HepG2 (cell line): ENCODE results near the gene REPIN1. TPM values are rescaled to one million over a fixed set of nuclear protein-coding genes. Genes with fewer than 3 reads are reported as not detected.

Experiments used
- CSRNP2 ChIP-seq: sonication (generic); formaldehyde crosslinking; conservative IDR thresholded peaks from 2 replicates; pipeline ENCODE4 v1.8.0; 2022; ENCODE audit warnings: low read depth, missing genetic modification reagents
- GZF1 ChIP-seq: sonication (generic); formaldehyde crosslinking; IDR thresholded peaks from 2 replicates; pipeline ENCODE4 v1.5.1; 2020; ENCODE audit warnings: mild to moderate bottlenecking, missing genetic modification reagents
- KDM2A ChIP-seq: sonication (generic); formaldehyde crosslinking; IDR thresholded peaks from 2 replicates; pipeline ENCODE4 v1.4.0; 2020; ENCODE audit warnings: low read depth, missing genetic modification reagents, borderline replicate concordance
- MAF1 ChIP-seq: sonication (generic); formaldehyde crosslinking; IDR thresholded peaks from 2 replicates; pipeline ENCODE4 v1.5.0; 2020; ENCODE audit warnings: missing genetic modification reagents, borderline replicate concordance
- MIER3 ChIP-seq: IDR thresholded peaks from 2 replicates; pipeline ENCODE4 v1.6.1; 2016; ENCODE audit warnings: missing compliant biosample characterization, borderline replicate concordance
- NFIC ChIP-seq: IDR thresholded peaks from 2 replicates; pipeline ENCODE4 v1.6.1; 2012; ENCODE audit warnings: mild to moderate bottlenecking, low read length, inconsistent platforms
- NR0B2 ChIP-seq: sonication (generic); formaldehyde crosslinking; IDR thresholded peaks from 2 replicates; pipeline ENCODE4 v1.4.0; 2020; ENCODE audit warnings: mild to moderate bottlenecking, missing genetic modification reagents
- SKIL ChIP-seq: sonication (generic); formaldehyde crosslinking; IDR thresholded peaks from 2 replicates; pipeline ENCODE4 v1.8.0; 2022; ENCODE audit warnings: missing genetic modification reagents, mild to moderate bottlenecking, moderate library complexity, borderline replicate concordance
- TRIM22 ChIP-seq: fragments of 450-650 bp; IDR thresholded peaks from 2 replicates; pipeline ENCODE4 v1.6.1; 2017
- ZBTB14 ChIP-seq: sonication (generic); formaldehyde crosslinking; IDR thresholded peaks from 2 replicates; pipeline ENCODE4 v1.4.0; 2020; ENCODE audit warnings: missing genetic modification reagents
- ZNF160 ChIP-seq: sonication (generic); formaldehyde crosslinking; IDR thresholded peaks from 2 replicates; pipeline ENCODE4 v1.8.0; 2022; ENCODE audit warnings: mild to moderate bottlenecking, inconsistent platforms, missing genetic modification reagents
- ZNF549 ChIP-seq: sonication (generic); formaldehyde crosslinking; IDR thresholded peaks from 2 replicates; pipeline ENCODE4 v1.5.0; 2020; ENCODE audit warnings: missing genetic modification reagents
- ZNF605 ChIP-seq: sonication (generic); formaldehyde crosslinking; IDR thresholded peaks from 2 replicates; pipeline ENCODE4 v1.8.0; 2022; ENCODE audit warnings: mild to moderate bottlenecking, missing genetic modification reagents
- ZNF609 ChIP-seq: sonication (generic); formaldehyde crosslinking; IDR thresholded peaks from 2 replicates; pipeline ENCODE4 v1.4.0; 2020; ENCODE audit warnings: mild to moderate bottlenecking, missing genetic modification reagents, borderline replicate concordance
- ZNF792 ChIP-seq: IDR thresholded peaks from 2 replicates; pipeline ENCODE4 v1.6.1; 2016
- polyA plus RNA-seq, 8 experiments: library from polyadenylated mRNA; depleted of rRNA in 3 of 8; stranded (reverse) in 7 of 8; unstranded in 1 of 8; fragments of >200 nt; fragmentation: Illumina TruSeq in 4 of 8; extraction: Trizol in 4 of 8; gene quantifications; 2 replicates each; pipeline versions ENCODE4 v1.2.1 to v1.2.3, GENCODE V29; 2011 to 2016; ENCODE audit warnings: low read depth in 4 of 8, missing spikeins in 1 of 8, mixed read lengths in 1 of 8; ENCODE audit not compliant: insufficient read depth in 1 of 8
- total RNA-seq, 5 experiments: library from RNA; depleted of rRNA; stranded (reverse); fragments of >200 nt; fragmentation: Illumina TruSeq; extraction: Trizol; gene quantifications; 2 replicates each; pipeline ENCODE4 v1.2.3, GENCODE V29; 2016; ENCODE audit warnings: low read depth in 1 of 5

REPIN1 gene
- total and polyA plus RNA-seq, 2 of the 13 experiments (the other 11 are each of a cell fraction or from before 2014, with no cell fraction given), result 69.9 to 108 TPM

- TF ChIP-seq ZNF160 (CRISPR knock-in tag), result peak; percentile 37; the same call in 1 of the 2 replicates
- peak; percentile 92 for TF ChIP-seq ZNF605 (CRISPR knock-in tag)
- TF ChIP-seq ZBTB14 (CRISPR knock-in tag), result peak; percentile 81
- peak; percentile 78 for TF ChIP-seq KDM2A (CRISPR knock-in tag)
- TF ChIP-seq SKIL (CRISPR knock-in tag), result 0 out of 2 replicates have a peak, but pooled peaks have one; percentile 36
- TF ChIP-seq ZNF792, result peak; percentile 32; the same call in 1 of the 2 replicates
- TF ChIP-seq CSRNP2 (CRISPR knock-in tag), result no peak
- 0 out of 2 replicates have a peak, but pooled peaks have one; percentile 29 for TF ChIP-seq MAF1 (CRISPR knock-in tag)
- TF ChIP-seq NR0B2 (CRISPR knock-in tag), result no peak
- no peak for TF ChIP-seq TRIM22
- TF ChIP-seq GZF1 (CRISPR knock-in tag), result 0 out of 2 replicates have a peak, but pooled peaks have one; percentile 17
- peak; percentile 19; the same call in 1 of the 2 replicates for TF ChIP-seq NFIC
- TF ChIP-seq ZNF549 (CRISPR knock-in tag), result no peak
- peak; percentile 38; the same call in 1 of the 2 replicates for TF ChIP-seq MIER3 (CRISPR knock-in tag)
- peak; percentile 51; the same call in 1 of the 2 replicates for TF ChIP-seq ZNF609 (CRISPR knock-in tag)
Observed at GRCh38 chr7:150368096-150368883, at the start of gene REPIN1 (continued).
